MM.1S (cell line): Measurements from ENCODE around the gene ZFYVE21.

Experiments used
- CTCF ChIP-seq: fragments of 300-600 bp; sonication (generic); IDR thresholded peaks from 2 replicates; pipeline ENCODE4 v1.5.1; 2016; ENCODE audit warnings: antibody characterized with exemption, low read length, mixed read lengths
- EZH2phosphoT487 ChIP-seq: fragments of 300-600 bp; sonication (generic); IDR thresholded peaks from 2 replicates; pipeline ENCODE4 v1.6.1; 2018; ENCODE audit warnings: antibody characterized with exemption, low read length

GRCh38 chr14:103703433-103704385 lies 11.9 kb upstream of the ZFYVE21 start:
- TF ChIP-seq CTCF (no peak), EZH2phosphoT487 (no peak)
